A673 (cell line): ENCODE data around the gene NPTN.

Experiments
- EZH2 ChIP-seq: fragments of 200-600 bp; sonication (generic); IDR thresholded peaks from 2 replicates; pipeline ENCODE4 v1.6.1; 2017; ENCODE audit warnings: borderline replicate concordance, low read depth, mild to moderate bottlenecking, mixed read lengths, antibody characterized with exemption, low read length; ENCODE audit not compliant: poor library complexity, severe bottlenecking
- TF ChIP-seq, protein P1 (sequence below): fragments of 300-800, 200-600 bp; sonication (generic); conservative IDR thresholded peaks from 2 replicates; pipeline ENCODE4 v1.5.1; 2017; ENCODE audit warnings: low read depth, mild to moderate bottlenecking, antibody characterized with exemption, low read length, moderate library complexity, mixed read lengths

DNA sequence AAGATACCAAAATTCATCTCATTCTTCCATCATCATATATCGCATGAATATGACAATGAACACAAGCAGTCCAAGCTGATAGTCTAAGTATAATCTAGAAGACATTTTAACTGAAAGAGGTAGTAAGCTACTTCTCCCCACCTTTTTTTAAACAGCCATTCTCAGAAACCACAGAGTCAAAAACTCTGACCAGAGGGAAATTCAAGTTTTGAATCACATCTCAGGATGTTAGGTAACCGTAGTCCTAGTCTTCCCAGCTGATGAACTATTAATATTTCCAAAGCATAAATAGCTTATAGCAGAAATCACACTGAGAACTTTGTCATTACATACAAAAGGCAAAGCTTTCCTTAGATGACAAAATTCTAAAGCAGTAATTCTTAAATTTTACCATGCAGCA is 25.8 kb downstream of the NPTN start:
- TF ChIP-seq, protein P1, sequence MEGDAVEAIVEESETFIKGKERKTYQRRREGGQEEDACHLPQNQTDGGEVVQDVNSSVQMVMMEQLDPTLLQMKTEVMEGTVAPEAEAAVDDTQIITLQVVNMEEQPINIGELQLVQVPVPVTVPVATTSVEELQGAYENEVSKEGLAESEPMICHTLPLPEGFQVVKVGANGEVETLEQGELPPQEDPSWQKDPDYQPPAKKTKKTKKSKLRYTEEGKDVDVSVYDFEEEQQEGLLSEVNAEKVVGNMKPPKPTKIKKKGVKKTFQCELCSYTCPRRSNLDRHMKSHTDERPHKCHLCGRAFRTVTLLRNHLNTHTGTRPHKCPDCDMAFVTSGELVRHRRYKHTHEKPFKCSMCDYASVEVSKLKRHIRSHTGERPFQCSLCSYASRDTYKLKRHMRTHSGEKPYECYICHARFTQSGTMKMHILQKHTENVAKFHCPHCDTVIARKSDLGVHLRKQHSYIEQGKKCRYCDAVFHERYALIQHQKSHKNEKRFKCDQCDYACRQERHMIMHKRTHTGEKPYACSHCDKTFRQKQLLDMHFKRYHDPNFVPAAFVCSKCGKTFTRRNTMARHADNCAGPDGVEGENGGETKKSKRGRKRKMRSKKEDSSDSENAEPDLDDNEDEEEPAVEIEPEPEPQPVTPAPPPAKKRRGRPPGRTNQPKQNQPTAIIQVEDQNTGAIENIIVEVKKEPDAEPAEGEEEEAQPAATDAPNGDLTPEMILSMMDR, result no peak
- no peak for TF ChIP-seq EZH2
